Tibial nerve (tissue), 4 donors: ENCODE results near the gene ACAA1. TPM values are rescaled to one million over a fixed set of nuclear protein-coding genes. Genes with fewer than 3 reads are reported as not detected.

Experiments
- DNase-seq, 2 donors: peaks; one replicate each; pipeline ENCODE4 v3.0.0-alpha.2; 2019; ENCODE audit warnings: low spot score in 2 of 2
- H3K27ac ChIP-seq, 4 donors: fragments of 200-600 bp; sonication (generic) in 3 of 4; one replicate each; pipeline ENCODE4 v1.5.1; 2017 to 2019; ENCODE audit warnings: mild to moderate bottlenecking in 1 of 4
- H3K27me3 ChIP-seq, 2 donors: fragments of 200-600 bp; sonication (generic) in 1 of 2; one replicate each; pipeline versions ENCODE4 v1.5.1 to v1.6.0; 2017 to 2019
- H3K36me3 ChIP-seq, 3 donors: fragments of 200-600 bp; sonication (generic); one replicate each; pipeline ENCODE4 v1.5.1; 2018 to 2019
- H3K4me1 ChIP-seq, 4 donors: fragments of 200-600 bp; sonication (generic) in 3 of 4; one replicate each; pipeline ENCODE4 v1.5.1; 2017 to 2019
- H3K4me3 ChIP-seq, 4 donors: fragments of 200-600 bp; sonication (generic) in 3 of 4; one replicate each; pipeline ENCODE4 v1.5.1; 2017 to 2019; ENCODE audit warnings: mild to moderate bottlenecking in 1 of 4, moderate library complexity in 1 of 4
- H3K9me3 ChIP-seq, 4 donors: fragments of 200-600 bp; sonication (generic) in 3 of 4; one replicate each; pipeline ENCODE4 v1.5.1; 2017 to 2019
- CTCF ChIP-seq, 5 experiments: fragments of 200-600 bp in 3 of 5; fragments of 450-650 bp in 2 of 5; sonication (generic) in 3 of 5; IDR thresholded peaks; one replicate each; pipeline ENCODE4 v1.5.1; 2016 to 2019; ENCODE audit warnings: antibody characterized with exemption in 5 of 5, mild to moderate bottlenecking in 3 of 5, moderate library complexity in 2 of 5
- EP300 ChIP-seq, 2 donors: sonication (generic); formaldehyde crosslinking; IDR thresholded peaks; one replicate each; pipeline ENCODE4 v1.6.1; 2017; ENCODE audit warnings: antibody characterized with exemption in 2 of 2, mild to moderate bottlenecking in 1 of 2
- POLR2A ChIP-seq, 2 donors: fragments of 450-650 bp; IDR thresholded peaks; one replicate each; pipeline ENCODE4 v1.6.1; 2017; ENCODE audit warnings: antibody characterized with exemption in 2 of 2, mild to moderate bottlenecking in 2 of 2, moderate library complexity in 2 of 2
- WGBS, 2 donors: methylation state at CpG; one replicate each; pipeline ENCODE4 v1.1.5; 2018; 5-methylcytosine and 5-hydroxymethylcytosine counted together
- total RNA-seq, 4 donors: library from RNA; depleted of rRNA; stranded (reverse); fragments of >200 nt; gene quantifications; one replicate each; pipeline ENCODE4 v1.1.0, GENCODE V29; 2016

Gene ACAA1
- total RNA-seq, 4 donors from 2014 or later = 63.9 to 83.3 (median 80.5) TPM

- Histone ChIP-seq H3K9me3 (no peaks in the 10 kb centered on the region), H3K4me3 (no peak overlapping the region), H3K27ac (no peak overlapping the region), H3K4me1 (peaks cover 0 to 5% (median 0%) of the 10 kb centered on the region in 4 donors), H3K27me3 (no peaks in the 10 kb centered on the region), H3K36me3 (peaks cover 2 to 100% (median 30%) of the 10 kb centered on the region in 3 donors)
- DNase-seq = no peak
- WGBS, 2 donors = 88 to 95% methylated on average over 1 of the region's 1 CpG
- no peak for TF ChIP-seq EP300 (IDR thresholded peaks at IDR 0.05)
- no peak for TF ChIP-seq CTCF (IDR thresholded peaks at IDR 0.05)
- no peak for TF ChIP-seq POLR2A (IDR thresholded peaks at IDR 0.05)
These were observed 8.6 kb downstream of the ACAA1 start for GRCh38 chr3:38128303-38128655.

GRCh38 chr3:38127611-38128302 is 9.2 kb downstream of the ACAA1 start:
- no peaks in the 10 kb centered on the region for H3K9me3 ChIP-seq
- TF ChIP-seq EP300 (IDR thresholded peaks at IDR 0.05) = no peak
- no peak for TF ChIP-seq POLR2A (IDR thresholded peaks at IDR 0.05)
- no peak for TF ChIP-seq CTCF (IDR thresholded peaks at IDR 0.05)
- WGBS, 2 donors = 92 to 100% methylated on average over 4 of the region's 4 CpGs
- H3K27ac ChIP-seq = no peak overlapping the region
- H3K27me3 ChIP-seq = no peaks in the 10 kb centered on the region
- H3K36me3 ChIP-seq = peaks cover 2 to 100% (median 30%) of the 10 kb centered on the region in 3 donors
- no peak overlapping the region for H3K4me3 ChIP-seq
- no peak for DNase-seq
- peaks cover 0 to 2% (median 0%) of the 10 kb centered on the region in 4 donors for H3K4me1 ChIP-seq

- no peak overlapping the region for H3K4me3 ChIP-seq
- H3K27ac ChIP-seq = no peak overlapping the region
- DNase-seq = no peak
- TF ChIP-seq POLR2A (IDR thresholded peaks at IDR 0.05) = no peak
- TF ChIP-seq CTCF (IDR thresholded peaks at IDR 0.05) = no peak
- TF ChIP-seq EP300 (IDR thresholded peaks at IDR 0.05) = no peak
- WGBS, 2 donors = 97 to 98% methylated on average over 4 to 6 of the region's 6 CpGs
- peaks cover 2 to 100% (median 38%) of the 10 kb centered on the region in 3 donors for H3K36me3 ChIP-seq
- no peaks in the 10 kb centered on the region for H3K9me3 ChIP-seq
- H3K27me3 ChIP-seq = no peaks in the 10 kb centered on the region
- H3K4me1 ChIP-seq = no peaks in the 10 kb centered on the region
These were observed 10.6 kb downstream of the ACAA1 start for GRCh38 chr3:38126121-38126892.

- H3K9me3 ChIP-seq = no peaks in the 10 kb centered on the region
- H3K27ac ChIP-seq = no peak overlapping the region
- TF ChIP-seq EP300 (IDR thresholded peaks at IDR 0.05) (no peak), POLR2A (IDR thresholded peaks at IDR 0.05) (no peak), CTCF (IDR thresholded peaks at IDR 0.05) (no peak)
- H3K4me1 ChIP-seq = no peaks in the 10 kb centered on the region
- 92 to 95% methylated on average over 11 of the region's 11 CpGs for WGBS, 2 donors
- no peak overlapping the region for H3K4me3 ChIP-seq
- no peak for DNase-seq
- H3K36me3 ChIP-seq = peaks cover 2 to 100% (median 38%) of the 10 kb centered on the region in 3 donors
- no peaks in the 10 kb centered on the region for H3K27me3 ChIP-seq
These were observed 11.4 kb downstream of the ACAA1 start for GRCh38 chr3:38125305-38126120.
